ENCODE measurements around the gene DACH1. TPM values are rescaled to one million over a fixed set of nuclear protein-coding genes. Genes with fewer than 3 reads are reported as not detected.

DACH1 gene
- total and polyA plus RNA-seq, 4 donors, result 1.4 to 42.3 (median 3.7) TPM

- H3K36me3 ChIP-seq (ENCODE audit: control insufficient read depth in 4 of 4, insufficient read depth in 4 of 4, low read length in 4 of 4), result peaks cover 0 to 8% (median 0%) of the 10 kb centered on the region in 4 donors
- H3K27ac ChIP-seq (ENCODE audit: low read depth in 1 of 2, low read length in 1 of 2), result peak overlapping the region; percentile 78 to 90
- no peak for TF ChIP-seq CTCF (IDR thresholded peaks at IDR 0.05; ENCODE audit: control extremely low read depth, extremely low read depth)
- H3K27me3 ChIP-seq (ENCODE audit: control insufficient read depth in 3 of 3, insufficient read depth in 3 of 3, low read length in 2 of 3), result peaks cover 0 to 36% (median 3%) of the 10 kb centered on the region in 3 donors
- no peak for ATAC-seq (ENCODE audit: insufficient read depth, low FRiP score)
- peak; percentile 78 to 92 (median 87) for DNase-seq
- H3K9ac ChIP-seq (ENCODE audit: insufficient read depth in 1 of 2, low read length in 2 of 2), result peak overlapping the region; percentile 6 to 58
- WGBS, 2 donors, result 2 to 5% methylated on average over 39 of the region's 39 CpGs
- peak overlapping the region; percentile 84 for H3K4me3 ChIP-seq
- H3K4me1 ChIP-seq (ENCODE audit: control insufficient read depth in 5 of 5, insufficient read depth in 5 of 5, low read length in 5 of 5), result peaks cover 0 to 31% (median 2%) of the 10 kb centered on the region in 5 donors
- H3K9me3 ChIP-seq (ENCODE audit: control insufficient read depth in 4 of 4, insufficient read depth in 3 of 4, low read length in 3 of 4), result no peaks in the 10 kb centered on the region
Observed at GRCh38 chr13:71864094-71864985, 2.7 kb downstream of the DACH1 start.

- 33 to 41% methylated on average over 4 of the region's 4 CpGs for WGBS, 2 donors
- Histone ChIP-seq H3K4me3 (no peak overlapping the region), H3K9me3 (ENCODE audit: control insufficient read depth in 4 of 4, insufficient read depth in 3 of 4, low read length in 3 of 4) (no peaks in the 10 kb centered on the region), H3K27ac (ENCODE audit: low read depth in 1 of 2, low read length in 1 of 2) (no peak overlapping the region), H3K27me3 (ENCODE audit: control insufficient read depth in 3 of 3, insufficient read depth in 3 of 3, low read length in 2 of 3) (peaks cover 0 to 30% (median 0%) of the 10 kb centered on the region in 3 donors), H3K4me1 (ENCODE audit: control insufficient read depth in 5 of 5, insufficient read depth in 5 of 5, low read length in 5 of 5) (peaks cover 0 to 37% (median 8%) of the 10 kb centered on the region in 5 donors), H3K36me3 (ENCODE audit: control insufficient read depth in 4 of 4, insufficient read depth in 4 of 4, low read length in 4 of 4) (peaks cover 0 to 8% (median 0%) of the 10 kb centered on the region in 4 donors), H3K9ac (ENCODE audit: insufficient read depth in 1 of 2, low read length in 2 of 2) (peak overlapping the region in 1 of 2 donors; percentile 15)
- ATAC-seq (ENCODE audit: insufficient read depth, low FRiP score) (no peak), DNase-seq (peak in 1 of 3 donors; percentile 41)
- TF ChIP-seq CTCF (IDR thresholded peaks at IDR 0.05; ENCODE audit: control extremely low read depth, extremely low read depth), result no peak
Observed at GRCh38 chr13:71863254-71863865, 3.6 kb downstream of the DACH1 start.

GRCh38 chr13:71862459-71862943, 4.5 kb downstream of the DACH1 start:
- Histone ChIP-seq H3K9ac (ENCODE audit: insufficient read depth in 1 of 2, low read length in 2 of 2) (no peak overlapping the region), H3K27ac (ENCODE audit: low read depth in 1 of 2, low read length in 1 of 2) (no peak overlapping the region), H3K9me3 (ENCODE audit: control insufficient read depth in 4 of 4, insufficient read depth in 3 of 4, low read length in 3 of 4) (no peaks in the 10 kb centered on the region), H3K4me1 (ENCODE audit: control insufficient read depth in 5 of 5, insufficient read depth in 5 of 5, low read length in 5 of 5) (peaks cover 0 to 36% (median 8%) of the 10 kb centered on the region in 5 donors), H3K4me3 (no peak overlapping the region), H3K27me3 (ENCODE audit: control insufficient read depth in 3 of 3, insufficient read depth in 3 of 3, low read length in 2 of 3) (peaks cover 0 to 27% (median 0%) of the 10 kb centered on the region in 3 donors), H3K36me3 (ENCODE audit: control insufficient read depth in 4 of 4, insufficient read depth in 4 of 4, low read length in 4 of 4) (peaks cover 0 to 8% (median 0%) of the 10 kb centered on the region in 4 donors)
- no peak for TF ChIP-seq CTCF (IDR thresholded peaks at IDR 0.05; ENCODE audit: control extremely low read depth, extremely low read depth)
- DNase-seq (no peak), ATAC-seq (ENCODE audit: insufficient read depth, low FRiP score) (no peak)
- 30 to 45% methylated on average over 2 of the region's 2 CpGs for WGBS, 2 donors
